HG03354 (cell line): ENCODE results near the gene MPP1.
"Not testable (repeated sequence)": the region's sequence is repeated elsewhere in the genome, so short reads cannot be mapped to it uniquely, and the experiment has no call there.

Source experiments
- ATAC-seq: cut with Tn5 transposase; IDR thresholded peaks from one replicate; pipeline ENCODE4 v1.9.1; 2021; ENCODE audit warnings: mild to moderate bottlenecking; ENCODE audit not compliant: unreplicated experiment, poor library complexity, severe bottlenecking

Gene MPP1

DNA sequence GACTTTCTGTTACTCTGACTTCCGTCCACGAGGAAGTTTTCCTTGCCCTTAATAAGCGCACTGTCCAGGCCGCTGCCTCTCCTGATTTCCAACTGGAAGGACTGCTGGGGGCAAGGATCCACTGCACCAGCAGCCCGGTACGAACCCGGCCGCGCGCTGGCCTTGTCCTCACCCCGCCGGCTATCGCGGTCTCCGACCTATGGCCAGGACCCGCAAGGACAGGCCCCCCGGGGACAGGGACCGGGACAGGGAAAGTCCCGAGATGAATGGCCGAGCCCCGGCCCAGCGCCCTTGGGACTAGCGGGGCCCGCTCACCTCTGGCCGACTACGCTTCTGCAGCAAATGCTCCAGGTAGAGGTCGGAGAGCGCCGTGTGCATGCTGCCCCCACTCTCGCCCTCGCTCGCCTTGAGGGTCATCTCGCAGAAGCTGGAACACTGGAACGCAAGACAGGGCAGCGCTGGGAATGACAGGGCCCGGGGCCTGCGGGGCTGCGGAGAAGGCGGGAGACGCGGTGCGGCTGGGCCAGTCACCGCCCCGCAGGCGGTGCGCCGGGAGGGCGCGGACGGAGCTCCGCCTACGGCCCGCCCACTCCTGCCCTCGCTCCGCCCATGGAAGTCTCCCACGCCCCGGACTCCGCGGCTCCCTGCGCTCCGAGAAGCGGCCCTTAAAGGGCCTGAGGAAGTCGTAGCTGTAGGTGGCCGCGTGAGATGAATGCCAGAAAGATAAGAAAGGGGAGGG lies at the start of gene MPP1:
Gene MPP1, minus strand, starts transcription at position 529 of the 739 bp plus-strand sequence. Its CDS starts 112 bp downstream, at position 417.
- ATAC-seq = peak; percentile 89

DNA sequence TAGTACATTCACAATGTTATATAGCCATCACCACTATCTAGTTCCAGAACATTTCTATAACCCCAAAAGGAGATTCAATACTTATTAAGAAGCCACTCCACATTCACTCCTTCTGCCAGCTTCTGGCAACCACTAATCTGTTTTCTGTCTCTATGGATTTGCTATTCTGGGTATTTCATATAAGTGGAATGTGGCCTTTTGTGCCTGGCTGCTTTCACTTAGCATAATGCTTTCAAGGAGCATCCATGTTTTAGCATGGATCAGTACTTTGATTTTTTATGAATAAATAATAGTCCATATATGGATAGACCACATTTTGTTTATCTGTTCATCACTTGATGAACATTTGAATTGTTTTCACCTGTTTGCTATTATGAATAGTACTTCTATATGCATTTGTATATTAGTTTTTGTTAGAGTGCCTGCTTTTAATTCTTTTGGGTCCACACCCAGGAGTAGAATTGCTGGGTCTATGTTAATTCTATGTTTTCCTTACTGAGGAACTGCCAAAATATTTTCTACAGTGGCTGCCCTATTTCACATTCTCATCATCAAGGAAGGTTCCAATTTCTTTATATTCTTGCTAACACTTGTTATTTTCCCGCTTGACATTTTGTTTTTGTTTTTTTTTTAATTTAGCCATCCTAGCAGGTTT lies 45.8 kb upstream of the MPP1 start:
- ATAC-seq = no peak

DNA sequence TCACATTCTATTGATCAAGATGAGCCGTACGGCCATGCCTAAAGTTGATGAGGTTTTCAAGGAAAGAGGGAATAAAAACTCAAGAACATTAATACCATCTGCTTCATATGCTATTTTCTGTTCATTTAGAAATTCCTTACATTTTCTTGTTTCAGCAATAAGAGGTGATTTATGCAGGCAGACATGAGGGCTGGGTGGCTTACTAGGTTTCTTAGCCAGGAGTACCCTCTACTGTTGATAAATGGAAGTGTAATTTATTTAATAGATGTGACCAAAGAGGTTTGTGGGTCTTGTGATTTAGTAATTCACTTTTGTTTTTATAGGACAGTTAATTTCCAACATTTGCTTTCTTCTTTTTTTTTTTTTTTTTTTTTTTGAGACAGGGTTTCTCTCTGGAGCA lies 35.6 kb upstream of the MPP1 start:
- ATAC-seq = no peak

DNA sequence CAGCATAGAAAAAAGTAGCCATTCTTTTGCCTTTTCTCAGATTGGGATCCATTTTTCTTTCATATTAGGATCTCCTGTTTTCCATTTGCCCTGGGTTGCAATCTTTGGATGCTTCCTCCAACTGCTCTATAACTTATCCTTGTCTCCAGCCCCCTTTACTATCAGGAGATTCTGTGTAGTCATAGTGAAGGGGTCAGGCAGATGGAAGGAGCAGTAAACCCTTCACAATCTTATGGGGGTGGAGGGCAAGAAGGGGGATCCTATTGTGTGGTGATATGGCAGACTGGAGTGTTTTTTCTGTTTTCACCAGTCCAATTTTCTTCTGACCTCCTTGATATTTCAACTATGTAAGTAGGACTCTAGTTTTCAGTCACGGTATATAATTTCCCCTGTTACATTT lies 30.9 kb upstream of the MPP1 start:
- ATAC-seq = no peak

DNA sequence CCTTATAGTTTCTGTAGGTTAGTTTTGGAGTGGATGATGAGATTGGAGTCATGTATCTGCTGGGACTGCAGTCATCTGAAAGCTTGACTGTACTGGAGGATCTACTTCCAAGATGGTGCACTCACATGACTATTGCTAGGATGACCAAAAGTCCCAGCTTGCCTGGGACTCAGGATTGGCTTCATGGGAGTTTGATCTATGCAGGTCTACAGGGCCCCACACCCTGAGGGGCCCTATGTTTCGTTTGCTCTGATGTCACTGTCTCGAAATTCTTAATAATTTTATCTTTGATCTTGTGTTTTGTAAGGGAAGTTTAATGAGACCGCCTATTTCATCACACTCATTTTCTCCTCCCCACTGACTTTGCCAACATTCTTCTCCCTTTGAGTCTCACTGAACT lies 29.3 kb upstream of the MPP1 start, which contains the start of gene SMIM9:
Gene SMIM9, minus strand, starts transcription at position 101 of the 400 bp plus-strand sequence. CDS start 3,806 bp downstream, outside the sequence.
- no peak for ATAC-seq

DNA sequence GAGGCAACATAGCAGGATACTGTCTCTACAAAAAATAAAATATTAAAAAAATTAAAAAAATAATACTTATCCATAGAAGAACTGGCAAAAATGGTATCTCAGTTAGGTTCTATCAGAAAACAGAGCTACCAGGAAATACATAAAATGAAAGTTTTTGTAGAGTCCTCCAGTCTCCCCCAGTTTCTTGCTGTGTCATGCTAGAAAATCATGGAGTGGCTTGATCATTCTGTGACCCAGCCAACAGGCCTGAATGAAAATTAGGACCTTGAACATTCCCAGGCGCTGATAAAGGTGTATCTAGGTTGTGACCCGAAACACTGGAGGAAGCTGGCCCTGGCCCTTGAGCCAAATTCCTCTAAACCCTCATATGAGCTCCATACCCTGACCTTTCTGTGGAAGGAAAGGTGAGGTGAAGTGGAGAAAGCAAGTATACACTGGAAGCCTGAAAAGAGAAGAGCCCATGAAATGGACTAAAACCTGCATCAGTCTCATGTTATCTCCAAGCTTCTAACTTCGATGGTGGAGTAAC lies 28.5 kb upstream of the MPP1 start:
- no peak for ATAC-seq

DNA sequence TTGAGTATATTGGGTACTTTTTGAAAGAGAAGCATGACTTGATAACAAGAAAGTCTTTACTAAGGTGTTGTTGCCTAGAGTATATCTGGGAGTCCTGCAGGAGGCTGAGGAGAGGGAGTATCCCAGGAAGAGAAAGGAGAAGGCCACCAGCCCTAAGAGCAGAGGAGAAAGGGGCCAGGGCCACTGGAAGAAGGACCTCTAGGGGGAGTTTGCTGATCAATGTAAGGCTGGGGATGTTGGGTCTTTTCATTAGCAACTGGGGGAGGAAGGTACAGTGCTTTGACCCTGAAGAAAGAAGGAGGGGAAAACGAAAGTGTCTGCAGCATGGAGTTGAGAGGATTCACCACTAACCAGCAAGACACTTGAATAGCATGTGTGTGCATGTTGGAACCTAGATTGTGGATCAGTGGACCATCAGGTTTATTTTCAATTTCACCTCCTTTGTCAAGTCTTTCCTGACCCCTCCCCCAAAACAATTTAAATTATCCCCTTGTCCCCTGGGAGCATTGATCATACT lies 24.7 kb upstream of the MPP1 start:
- ATAC-seq = no peak

DNA sequence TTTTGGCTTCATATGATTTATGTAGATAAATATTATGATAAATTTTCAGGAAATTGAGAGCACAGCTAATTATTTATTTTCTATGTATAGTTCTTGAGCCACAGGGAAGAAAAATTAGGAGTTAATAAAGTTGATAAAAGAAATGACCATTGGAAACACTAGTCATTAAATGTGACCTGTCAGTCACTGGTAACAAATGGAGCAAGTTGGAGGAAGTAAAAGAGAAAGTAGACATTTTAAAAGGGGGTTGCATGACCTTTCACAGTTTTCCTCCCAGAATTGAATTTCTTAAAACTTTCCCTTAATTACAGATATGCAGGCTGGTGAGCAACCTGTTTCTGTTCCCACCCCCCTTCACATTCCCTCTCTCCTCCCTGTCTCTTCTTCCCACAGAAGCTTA lies 23.8 kb upstream of the MPP1 start:
- no peak for ATAC-seq

DNA sequence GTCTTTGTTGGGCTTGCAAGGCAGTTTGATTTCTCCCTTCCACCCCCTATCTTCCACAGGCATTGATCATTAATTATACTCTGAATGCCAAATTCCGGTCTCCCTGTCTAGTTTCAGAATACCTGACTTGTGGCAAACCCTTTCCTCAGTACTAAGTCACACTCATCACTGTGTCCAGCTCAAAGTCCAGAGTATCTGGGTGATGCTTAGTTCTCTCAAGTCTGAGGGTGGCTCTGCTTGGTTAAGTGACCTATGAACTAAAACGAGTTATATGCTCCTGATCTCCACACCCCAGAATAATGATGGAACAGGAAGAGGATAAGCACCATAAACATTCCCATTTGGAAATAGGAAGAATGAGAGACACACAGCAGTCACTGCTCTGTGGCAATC lies 22.7 kb upstream of the MPP1 start:
- peak; percentile 18 for ATAC-seq

DNA sequence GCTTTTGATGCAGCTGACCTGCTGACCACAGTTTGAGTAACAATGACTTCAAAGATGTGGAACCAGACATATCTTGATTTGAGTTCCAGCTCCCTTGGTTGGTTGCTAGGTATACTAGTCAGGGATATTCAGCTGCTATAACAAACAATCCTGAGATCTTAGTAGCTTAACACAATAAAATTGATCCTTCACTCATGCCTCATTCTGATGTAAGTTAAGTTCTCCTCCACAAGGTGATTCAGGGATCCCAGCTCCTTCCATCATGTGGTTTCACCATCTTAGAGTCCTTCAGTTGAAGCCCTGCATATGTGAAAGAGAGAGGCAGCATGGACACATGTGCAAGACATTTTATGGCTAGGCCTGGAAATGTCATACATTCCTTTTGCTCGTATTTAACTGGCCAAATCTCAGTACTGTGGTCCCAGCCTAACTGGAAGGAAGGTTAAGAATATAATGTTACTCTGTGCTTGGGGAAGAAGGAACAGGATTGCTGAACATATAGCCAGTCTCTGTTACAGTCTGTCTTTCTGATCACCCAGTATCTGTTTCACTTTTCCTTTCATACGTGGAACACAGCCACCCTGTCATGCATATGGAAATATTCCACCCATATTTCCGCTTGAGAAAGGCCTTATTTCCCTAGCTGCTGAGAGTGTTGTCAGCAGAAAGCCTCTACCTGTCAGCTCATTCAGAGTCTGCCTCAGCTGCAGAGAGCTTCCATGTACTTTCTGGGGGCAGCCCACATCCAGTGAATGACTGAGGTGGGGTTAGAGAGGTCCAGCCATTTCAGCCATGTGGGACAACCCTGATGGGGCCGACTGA lies 22.1 kb upstream of the MPP1 start:
- peak; percentile 95 for ATAC-seq

DNA sequence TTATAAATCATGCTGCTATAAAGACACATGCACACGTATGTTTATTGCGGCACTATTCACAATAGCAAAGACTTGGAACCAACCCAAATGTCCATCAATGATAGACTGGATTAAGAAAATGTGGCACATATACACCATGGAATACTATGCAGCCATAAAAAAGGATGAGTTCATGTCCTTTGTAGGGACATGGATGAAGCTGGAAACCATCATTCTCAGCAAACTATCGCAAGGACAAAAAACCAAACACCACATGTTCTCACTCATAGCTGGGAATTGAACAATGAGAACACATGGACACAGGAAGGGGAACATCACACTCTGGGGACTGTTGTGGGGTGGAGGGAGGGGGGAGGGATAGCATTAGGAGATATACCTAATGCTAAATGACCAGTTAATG lies 20.3 kb upstream of the MPP1 start:
- not testable (repeated sequence) for ATAC-seq

DNA sequence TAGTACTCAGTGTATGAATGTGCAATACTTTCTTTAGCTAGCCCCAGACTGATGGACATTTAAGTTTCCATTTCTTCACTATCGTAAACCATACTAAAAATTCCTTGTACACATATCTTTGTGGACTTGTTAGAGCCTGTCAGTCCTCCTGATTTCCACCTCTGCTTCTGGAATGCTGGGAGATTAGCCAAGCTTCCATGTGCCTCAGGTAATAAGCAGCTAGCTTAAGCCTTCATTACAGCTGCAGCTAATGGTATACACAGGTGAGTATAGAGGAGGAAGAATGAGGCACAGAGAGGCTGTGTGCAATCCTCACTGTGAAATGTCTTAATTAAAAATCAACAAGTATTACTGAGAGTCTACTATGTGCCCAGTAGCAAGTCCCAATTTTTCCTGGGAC lies 19.4 kb upstream of the MPP1 start:
- ATAC-seq = no peak

DNA sequence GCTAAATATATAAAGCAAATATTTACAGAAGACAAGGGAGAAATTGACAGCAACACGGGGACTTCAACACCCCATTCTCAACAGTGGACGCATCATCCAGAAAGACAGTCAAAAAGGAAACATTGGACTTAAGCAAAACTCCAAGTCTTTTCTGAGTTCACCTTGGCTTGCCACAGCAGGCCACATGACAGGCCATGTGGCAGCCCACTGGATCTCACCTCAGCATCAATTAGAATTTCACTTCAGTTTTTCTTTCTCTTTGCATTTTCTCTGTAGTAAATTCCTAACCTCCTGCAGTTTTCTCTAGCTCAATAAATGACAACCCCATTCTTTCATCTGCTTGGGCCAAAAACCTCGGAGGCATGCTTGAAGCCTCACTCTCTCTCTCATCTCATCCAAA lies 16.7 kb upstream of the MPP1 start:
- ATAC-seq = no peak

DNA sequence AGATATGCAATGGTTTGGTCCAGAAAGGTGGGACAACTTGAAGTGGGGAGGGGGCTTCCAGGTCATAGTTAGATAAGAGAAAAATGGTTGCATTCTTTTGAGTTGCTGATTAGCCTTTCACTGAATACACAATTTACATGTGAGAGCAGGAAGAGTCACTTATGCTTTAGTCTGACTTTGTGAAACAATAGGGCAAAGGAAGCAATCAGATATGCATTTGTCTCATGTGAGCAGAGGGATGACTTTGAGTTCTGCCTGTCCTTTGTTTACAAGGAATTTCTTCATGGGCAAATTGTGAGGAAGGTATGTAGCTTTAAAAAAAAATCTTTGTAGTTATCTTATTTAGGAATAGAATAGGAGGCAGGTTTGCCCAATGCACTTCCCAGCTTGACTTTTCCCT lies 16.2 kb upstream of the MPP1 start:
- ATAC-seq = no peak

DNA sequence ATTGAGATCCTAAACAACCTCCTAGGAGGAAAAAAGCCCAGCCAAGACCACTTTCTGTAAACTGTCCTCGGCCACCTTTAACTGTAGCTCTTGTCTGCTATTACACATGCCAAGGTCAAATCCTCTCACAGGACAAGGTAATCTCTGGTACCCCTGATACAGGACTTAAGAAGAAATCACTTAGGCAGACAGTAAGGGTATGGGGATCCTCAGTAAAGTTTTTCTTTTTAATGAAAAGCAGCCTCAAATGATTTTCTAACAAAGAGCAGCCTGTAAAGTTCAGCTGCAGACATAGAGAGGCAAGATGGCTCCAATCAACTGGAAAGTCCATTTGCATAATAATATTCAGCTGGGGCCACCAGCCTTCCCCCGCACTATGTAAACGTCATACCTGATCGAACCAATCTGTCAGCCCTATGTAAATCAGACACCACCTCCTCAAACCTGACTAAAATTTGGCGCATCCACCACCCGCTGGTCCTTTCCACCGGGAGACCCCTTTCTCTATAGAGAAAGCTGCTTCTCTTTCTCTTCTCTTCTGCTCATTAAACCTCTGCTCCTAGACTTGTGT lies 14.6 kb upstream of the MPP1 start:
- peak; percentile 61 for ATAC-seq

DNA sequence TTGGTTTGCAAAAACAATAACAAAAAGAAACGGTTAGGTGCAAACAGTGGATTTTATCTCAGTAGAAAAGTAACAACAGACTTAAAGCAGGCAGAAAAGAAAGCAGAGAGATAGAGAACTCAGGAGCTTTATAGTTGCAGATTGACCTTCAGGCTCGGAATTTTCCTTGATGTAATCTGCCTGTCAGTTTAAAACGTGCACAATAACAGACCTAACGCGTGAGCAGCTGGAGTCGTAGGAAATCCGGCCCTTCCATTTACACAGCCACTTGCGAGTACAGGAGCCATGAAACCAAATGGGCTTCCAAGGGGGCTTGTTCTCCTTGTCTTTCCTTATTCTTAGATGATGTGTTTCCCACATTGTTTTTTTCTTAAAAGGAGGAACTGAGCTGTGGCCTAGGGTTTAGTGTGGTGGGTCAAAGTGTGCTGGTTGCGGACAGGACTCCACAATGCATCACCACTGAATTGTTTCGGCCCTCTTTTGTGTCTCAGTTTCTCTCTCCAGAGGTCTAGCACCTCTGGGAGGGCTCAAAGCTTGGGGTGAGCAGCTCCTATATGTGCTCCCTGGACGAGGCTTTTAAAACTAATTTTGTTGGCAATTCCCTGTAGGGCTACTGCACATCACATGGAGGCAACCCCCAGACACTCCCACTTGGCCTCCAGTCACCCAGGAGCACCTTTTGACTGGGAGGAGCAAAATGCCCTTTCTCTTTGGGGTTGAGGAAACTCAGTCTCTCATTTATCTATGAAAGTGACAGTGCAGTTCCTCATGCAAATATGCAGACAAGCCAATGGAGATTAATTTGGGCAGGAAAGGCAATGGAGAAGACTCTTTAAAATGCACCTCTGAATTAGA lies 13.9 kb upstream of the MPP1 start:
- no peak for ATAC-seq

DNA sequence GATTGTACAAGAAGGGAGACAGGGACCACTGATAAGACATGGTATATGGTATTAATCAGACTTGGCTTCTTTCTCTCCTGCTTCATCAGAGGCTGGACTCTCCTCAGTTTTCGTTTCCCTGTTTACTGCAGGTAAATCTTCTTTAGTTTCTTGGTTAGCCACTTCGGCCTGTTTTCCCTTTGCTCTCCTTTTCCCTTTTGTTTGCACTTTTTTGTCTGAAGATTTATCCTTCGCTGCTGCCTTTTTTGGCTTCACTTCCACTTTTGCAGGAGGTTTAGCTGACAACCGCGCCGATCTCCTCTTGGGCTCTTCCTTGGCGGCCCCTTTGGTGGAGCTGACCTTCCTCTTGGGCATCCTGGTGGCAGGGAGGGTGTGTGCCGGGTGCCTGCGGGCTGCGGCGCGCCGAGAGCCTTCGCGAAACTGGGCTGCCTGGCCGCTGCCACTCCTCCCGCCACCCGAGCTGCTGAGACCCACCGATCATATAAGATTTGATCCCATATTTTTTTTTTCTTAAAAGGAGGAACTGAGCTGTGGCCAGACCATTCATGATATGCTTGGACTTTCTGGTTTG lies 11.8 kb upstream of the MPP1 start:
- not testable (repeated sequence) for ATAC-seq

DNA sequence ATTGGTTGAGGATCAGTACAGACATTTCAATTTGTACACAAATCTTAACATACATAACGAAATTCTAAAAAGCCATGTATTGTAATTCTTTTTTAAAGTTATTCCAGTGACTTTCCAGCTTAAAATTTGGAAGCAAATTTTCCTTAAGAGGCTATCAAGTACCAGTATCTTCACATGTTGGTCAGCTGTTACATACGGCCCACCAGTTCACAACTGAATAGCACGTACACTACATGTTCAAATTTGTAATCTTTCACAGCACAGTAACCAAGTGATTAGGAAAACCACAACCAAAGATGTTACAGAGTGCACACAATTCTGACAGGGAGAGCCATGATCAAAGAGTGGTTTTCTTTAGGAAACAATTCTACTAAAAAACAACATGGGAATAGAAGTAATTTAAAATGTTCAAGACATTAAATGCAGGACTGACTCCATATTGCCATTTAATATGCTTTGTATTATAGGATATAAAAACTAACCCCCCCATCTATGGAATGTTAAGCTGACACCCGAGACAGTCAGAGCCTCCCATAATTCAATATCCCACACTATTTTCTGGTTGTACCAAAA lies 11.1 kb upstream of the MPP1 start:
- not testable (repeated sequence) for ATAC-seq
